Measurements from ENCODE around the gene TMEM79.

The TMEM79 gene

GRCh38 chr1:156284112-156284511, at the start of gene TMEM79:
Gene TMEM79, plus strand, starts transcription at chr1:156284325. Its CDS starts 902 bp downstream, at chr1:156285227.
- no peak for DNase-seq

DNA sequence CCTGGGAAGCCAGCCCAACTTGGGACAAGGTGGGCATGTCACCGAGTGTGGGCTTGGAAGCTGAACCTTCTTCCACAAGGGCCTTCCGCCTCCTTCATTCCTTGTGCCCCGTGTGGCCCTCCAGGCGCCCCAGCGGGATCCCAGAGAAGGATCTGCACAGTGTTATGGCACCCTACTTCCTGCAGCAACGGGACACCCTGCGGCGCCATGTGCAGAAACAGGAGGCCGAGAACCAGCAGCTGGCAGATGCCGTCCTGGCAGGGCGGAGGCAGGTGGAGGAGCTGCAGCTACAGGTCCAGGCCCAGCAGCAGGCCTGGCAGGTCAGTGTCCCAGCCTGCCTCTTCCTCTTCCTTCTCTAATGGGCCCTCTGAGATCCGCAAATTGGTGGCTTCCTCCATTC, 48.0 kb upstream of the TMEM79 start:
- no peak for DNase-seq

DNA sequence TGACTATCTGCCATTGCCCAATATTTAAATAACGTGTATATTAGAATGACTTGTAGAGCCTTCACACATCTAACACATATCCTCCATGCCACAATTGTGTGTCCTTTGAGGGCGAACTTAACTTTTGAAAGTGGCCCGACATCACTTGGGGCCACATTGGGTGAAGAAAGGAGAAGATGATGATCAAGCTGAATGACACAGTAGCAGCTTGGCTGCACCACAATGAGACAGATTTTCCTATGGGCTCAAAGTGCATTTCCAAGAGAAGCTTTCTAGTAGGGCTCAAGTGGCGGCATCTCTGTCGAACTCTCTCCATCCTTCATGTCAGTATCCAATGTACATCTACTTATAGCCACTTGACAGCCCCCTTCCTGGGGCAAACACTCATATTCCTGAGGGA, 45.9 kb upstream of the TMEM79 start:
- no peak for DNase-seq

GRCh38 chr1:156241311-156241811, 42.8 kb upstream of the TMEM79 start:
- no peak for DNase-seq

GRCh38 chr1:156241926-156242325, 42.2 kb upstream of the TMEM79 start, which contains the start of gene BGLAP:
Gene BGLAP, plus strand, starts transcription at chr1:156242184. Its CDS starts 48 bp downstream, at chr1:156242232.
- no peak for DNase-seq

DNA sequence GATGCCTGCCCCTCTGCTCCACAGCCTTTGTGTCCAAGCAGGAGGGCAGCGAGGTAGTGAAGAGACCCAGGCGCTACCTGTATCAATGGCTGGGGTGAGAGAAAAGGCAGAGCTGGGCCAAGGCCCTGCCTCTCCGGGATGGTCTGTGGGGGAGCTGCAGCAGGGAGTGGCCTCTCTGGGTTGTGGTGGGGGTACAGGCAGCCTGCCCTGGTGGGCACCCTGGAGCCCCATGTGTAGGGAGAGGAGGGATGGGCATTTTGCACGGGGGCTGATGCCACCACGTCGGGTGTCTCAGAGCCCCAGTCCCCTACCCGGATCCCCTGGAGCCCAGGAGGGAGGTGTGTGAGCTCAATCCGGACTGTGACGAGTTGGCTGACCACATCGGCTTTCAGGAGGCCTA, 41.4 kb upstream of the TMEM79 start:
- no peak for DNase-seq

- DNase-seq: no peak
Observed at GRCh38 chr1:156244126-156244525, 40.0 kb upstream of the TMEM79 start.

- DNase-seq: no peak
Observed at GRCh38 chr1:156244712-156245111, 39.4 kb upstream of the TMEM79 start.

GRCh38 chr1:156245451-156246232, 38.5 kb upstream of the TMEM79 start:
- DNase-seq: no peak

GRCh38 chr1:156246241-156246780, 37.8 kb upstream of the TMEM79 start:
- no peak for DNase-seq

DNA sequence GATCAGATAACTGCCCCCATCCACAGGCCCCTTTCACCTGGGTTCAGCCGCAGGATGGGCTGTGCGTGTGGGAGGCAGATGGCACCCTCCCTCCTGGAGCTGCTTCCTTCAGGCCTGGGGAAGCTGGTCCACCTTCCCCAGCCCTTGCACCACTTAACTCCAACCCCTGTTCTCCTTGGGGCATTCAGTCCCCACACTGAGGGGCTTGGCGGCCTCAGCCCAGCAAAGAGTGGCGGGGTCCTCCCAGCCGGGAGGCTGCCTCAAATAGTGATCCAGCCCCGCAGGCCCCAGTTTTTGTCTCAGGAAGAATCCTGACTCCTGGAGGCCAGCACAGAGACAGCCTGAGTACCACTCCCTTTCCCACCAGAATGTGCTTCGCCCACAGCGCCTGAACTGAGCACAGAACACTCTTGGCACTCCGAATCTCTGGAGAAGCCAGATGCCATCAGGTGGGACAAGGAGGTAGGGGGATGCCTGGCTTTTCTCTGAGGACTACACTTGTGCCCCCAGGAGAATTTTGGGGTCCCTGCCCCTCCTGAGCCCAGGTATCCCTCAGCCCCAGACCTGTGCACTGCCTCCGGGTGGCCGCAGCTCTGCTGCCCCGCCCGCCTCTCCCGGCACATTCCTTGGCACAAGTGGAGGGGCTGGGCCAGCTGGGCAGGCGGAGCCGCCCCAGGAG, 37.2 kb upstream of the TMEM79 start:
- DNase-seq: no peak

GRCh38 chr1:156247460-156248322, 36.4 kb upstream of the TMEM79 start, which contains the start of gene PAQR6:
Gene PAQR6, minus strand, starts transcription at chr1:156248056. Its CDS starts 1,325 bp downstream, at chr1:156246731.
- DNase-seq: no peak

DNA sequence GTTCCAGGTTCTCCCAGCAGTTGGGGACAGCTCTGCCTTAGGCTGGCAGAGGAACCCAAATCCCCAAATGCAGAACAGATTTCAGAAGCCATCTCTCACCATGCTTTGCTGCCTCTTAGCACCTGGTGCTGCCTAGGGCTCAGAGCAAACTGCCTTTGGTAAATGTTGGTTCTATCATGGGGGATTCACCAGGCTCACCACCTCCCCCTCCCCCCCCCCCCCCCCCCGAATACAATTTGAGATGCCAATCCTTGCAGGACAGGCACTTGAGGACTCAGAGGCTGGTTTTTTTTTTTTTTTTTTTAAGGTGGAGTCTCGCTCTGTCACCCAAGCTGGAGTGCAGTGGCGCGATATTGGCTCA, 35.8 kb upstream of the TMEM79 start:
- DNase-seq: no peak

GRCh38 chr1:156249593-156249992, 34.5 kb upstream of the TMEM79 start:
- DNase-seq: no peak

GRCh38 chr1:156251527-156251926, 32.6 kb upstream of the TMEM79 start:
- no peak for DNase-seq

- no peak for DNase-seq
Observed at GRCh38 chr1:156253634-156254033, 30.5 kb upstream of the TMEM79 start.

DNA sequence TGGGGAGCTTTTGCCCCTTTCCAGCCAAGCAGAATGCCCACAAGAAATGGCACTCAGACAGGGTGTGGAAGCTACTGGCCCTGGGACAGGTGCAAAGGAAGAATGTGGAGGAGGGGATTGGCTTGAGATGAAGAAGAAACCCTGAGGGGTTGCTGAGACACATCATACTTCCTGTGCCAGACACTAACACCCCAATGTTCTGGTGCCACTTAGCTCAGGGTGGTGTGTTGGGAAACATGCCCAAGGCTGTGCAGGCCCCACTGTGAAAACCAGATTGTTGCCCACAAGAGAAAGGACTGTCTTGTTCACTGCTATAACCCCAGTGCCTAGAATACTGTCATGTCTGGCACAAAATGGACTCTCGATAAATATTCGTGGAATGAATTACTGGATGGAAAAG, 26.4 kb upstream of the TMEM79 start:
- DNase-seq: no peak

GRCh38 chr1:156258859-156259258, 25.3 kb upstream of the TMEM79 start:
- no peak for DNase-seq

DNA sequence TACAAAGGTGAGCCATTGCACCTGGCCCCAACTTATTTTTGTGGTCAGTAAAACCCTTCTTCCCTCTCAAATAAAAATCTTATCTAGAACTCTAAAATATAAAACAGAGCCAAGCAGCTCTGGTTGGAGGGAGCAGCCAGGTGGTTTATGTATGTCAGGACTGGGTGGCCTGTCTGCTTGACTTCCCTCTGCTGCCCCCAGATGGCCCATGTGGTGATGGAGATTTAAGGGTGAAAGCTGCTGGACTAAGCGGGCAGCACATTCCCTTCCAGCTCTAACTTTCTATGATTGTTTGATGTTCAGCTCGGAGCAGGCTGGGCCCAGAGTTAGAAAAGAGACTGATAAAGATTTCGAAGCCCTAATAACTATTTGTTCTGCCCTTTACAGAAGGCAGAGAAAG, 24.3 kb upstream of the TMEM79 start:
- no peak for DNase-seq

GRCh38 chr1:156260896-156261295, 23.2 kb upstream of the TMEM79 start:
- DNase-seq: no peak

DNA sequence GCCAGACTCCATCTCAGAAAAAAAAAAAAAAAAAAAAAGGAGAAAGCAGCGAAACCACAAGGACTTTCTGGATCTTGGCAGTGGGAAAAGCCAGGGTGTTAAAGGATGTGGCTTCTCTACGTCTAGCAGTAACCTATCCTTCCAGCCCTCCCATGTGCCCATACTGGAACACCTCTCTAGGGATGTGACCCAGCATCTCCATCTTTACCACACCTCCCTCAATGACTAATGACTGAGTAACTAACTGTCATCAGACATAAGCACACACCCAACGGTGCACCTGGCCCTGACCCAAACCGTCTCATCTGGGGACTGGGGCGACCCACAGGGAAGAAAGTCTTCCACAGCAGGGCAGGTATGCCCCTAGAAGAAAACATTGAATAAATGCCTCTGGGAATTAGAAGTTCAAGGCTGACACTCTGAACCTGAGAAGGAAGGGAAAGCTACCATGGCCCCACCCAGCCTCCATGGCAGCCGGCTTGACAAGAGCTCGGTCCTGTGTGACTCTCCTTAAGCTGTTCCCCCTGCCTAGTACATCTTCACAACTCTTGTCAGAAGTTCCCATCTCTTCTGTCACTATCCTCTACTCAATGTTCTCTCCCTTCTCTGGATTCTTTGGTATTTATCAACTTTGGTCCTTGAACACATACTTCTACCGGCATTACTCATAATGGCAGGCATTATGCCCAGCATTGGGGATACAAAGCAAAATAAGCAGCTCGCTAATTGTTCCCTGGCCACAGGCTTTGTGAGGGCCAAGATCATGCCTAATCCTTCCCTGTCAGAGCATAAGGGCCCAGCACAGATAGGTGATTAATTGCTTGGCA, 21.5 kb upstream of the TMEM79 start:
- DNase-seq: no peak

- DNase-seq: no peak
Observed at GRCh38 chr1:156263288-156263655, 20.9 kb upstream of the TMEM79 start.
